ENCODE measurements around the gene PARD3. TPM values are rescaled to one million over a fixed set of nuclear protein-coding genes. Genes with fewer than 3 reads are reported as not detected.

Gene PARD3
- total and polyA plus RNA-seq, 10 of the 15 experiments (the other 5 are each of a cell fraction or from before 2014, with no cell fraction given): 2.6 to 43.1 (median 13.9) TPM

DNA sequence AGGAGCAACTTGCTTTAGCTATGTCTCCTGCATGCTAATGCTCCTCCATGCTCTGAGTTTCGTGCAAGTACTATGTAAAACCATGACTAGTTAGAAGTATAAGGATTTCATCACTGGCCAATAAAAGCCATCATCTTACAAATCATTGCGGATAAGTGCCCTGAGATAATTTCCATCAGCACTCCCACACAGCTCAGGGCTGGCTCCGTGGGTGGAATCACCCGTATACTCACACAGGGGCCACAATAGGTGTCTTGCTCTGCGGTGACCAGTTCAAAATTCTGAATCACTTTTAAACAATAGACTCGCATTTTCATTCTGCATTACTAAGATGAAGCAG lies 227.4 kb downstream of the PARD3 start:
- Histone ChIP-seq H3K27me3 (replicated peaks in 1 of 2; ENCODE audit: control insufficient read depth in 2 of 2, insufficient read depth in 2 of 2, low read length in 1 of 2) (no peaks in the 10 kb centered on the region), H3K9ac (ENCODE audit: control insufficient read depth, insufficient read depth, low read length) (no peak overlapping the region), H3K36me3 (ENCODE audit: control insufficient read depth in 2 of 2, insufficient read depth in 2 of 2, low read length in 1 of 2) (no peaks in the 10 kb centered on the region), H2AFZ (ENCODE audit: control insufficient read depth, low read depth, low read length) (no peak overlapping the region), H3K4me2 (ENCODE audit: control insufficient read depth, insufficient read depth) (no peak overlapping the region), H4K20me1 (ENCODE audit: control insufficient read depth, insufficient read depth) (no peaks in the 10 kb centered on the region), H3K27ac (ENCODE audit: control insufficient read depth, insufficient read depth) (no peak overlapping the region), H3K4me1 (ENCODE audit: control insufficient read depth, insufficient read depth, low read length) (no peaks in the 10 kb centered on the region), H3K9me3 (replicated peaks; ENCODE audit: control insufficient read depth, insufficient read depth, low read length) (no peaks in the 10 kb centered on the region), H3K4me3 (no peak overlapping the region), H3K79me2 (ENCODE audit: control insufficient read depth, insufficient read depth, low read length) (no peaks in the 10 kb centered on the region)
- SMC1A ChIA-PET (ENCODE audit: uncharacterized antibody, unreplicated experiment): interaction anchor here (0.6 to 1.0 kb wide), 2 partner anchors 21 to 76 kb away, joined by 3 read pairs; no protein-coding TSS in a partner anchor
- TF ChIP-seq POLR2AphosphoS5 (IDR thresholded peaks at IDR 0.05; ENCODE audit: low read length): no peak
- no peak for TF ChIP-seq SIN3A (IDR thresholded peaks at IDR 0.05; ENCODE audit: low read depth, low read length)
- no peak for TF ChIP-seq EP300 (IDR thresholded peaks at IDR 0.05; ENCODE audit: borderline replicate concordance in 1 of 2, control insufficient read depth in 1 of 2, low read depth in 2 of 2, low read length in 2 of 2)
- TF ChIP-seq, protein P1, sequence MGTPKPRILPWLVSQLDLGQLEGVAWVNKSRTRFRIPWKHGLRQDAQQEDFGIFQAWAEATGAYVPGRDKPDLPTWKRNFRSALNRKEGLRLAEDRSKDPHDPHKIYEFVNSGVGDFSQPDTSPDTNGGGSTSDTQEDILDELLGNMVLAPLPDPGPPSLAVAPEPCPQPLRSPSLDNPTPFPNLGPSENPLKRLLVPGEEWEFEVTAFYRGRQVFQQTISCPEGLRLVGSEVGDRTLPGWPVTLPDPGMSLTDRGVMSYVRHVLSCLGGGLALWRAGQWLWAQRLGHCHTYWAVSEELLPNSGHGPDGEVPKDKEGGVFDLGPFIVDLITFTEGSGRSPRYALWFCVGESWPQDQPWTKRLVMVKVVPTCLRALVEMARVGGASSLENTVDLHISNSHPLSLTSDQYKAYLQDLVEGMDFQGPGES (IDR thresholded peaks at IDR 0.05): no peak
- TF ChIP-seq EZH2 (IDR thresholded peaks at IDR 0.05; ENCODE audit: borderline replicate concordance, control insufficient read depth, low read depth, low read length): no peak
- TF ChIP-seq FOXK2 (IDR thresholded peaks at IDR 0.05): no peak
- no peak for TF ChIP-seq SMC3 (IDR thresholded peaks at IDR 0.05; ENCODE audit: borderline replicate concordance, low read length)
- TF ChIP-seq CBX5 (IDR thresholded peaks at IDR 0.05; ENCODE audit: low read depth): no peak
- no peak for TF ChIP-seq MYB (IDR thresholded peaks at IDR 0.05; ENCODE audit: borderline replicate concordance, low read depth, low read length)
- TF ChIP-seq BRCA1 (IDR thresholded peaks at IDR 0.05; ENCODE audit: low read depth, low read length): no peak
- TF ChIP-seq, protein P2, sequence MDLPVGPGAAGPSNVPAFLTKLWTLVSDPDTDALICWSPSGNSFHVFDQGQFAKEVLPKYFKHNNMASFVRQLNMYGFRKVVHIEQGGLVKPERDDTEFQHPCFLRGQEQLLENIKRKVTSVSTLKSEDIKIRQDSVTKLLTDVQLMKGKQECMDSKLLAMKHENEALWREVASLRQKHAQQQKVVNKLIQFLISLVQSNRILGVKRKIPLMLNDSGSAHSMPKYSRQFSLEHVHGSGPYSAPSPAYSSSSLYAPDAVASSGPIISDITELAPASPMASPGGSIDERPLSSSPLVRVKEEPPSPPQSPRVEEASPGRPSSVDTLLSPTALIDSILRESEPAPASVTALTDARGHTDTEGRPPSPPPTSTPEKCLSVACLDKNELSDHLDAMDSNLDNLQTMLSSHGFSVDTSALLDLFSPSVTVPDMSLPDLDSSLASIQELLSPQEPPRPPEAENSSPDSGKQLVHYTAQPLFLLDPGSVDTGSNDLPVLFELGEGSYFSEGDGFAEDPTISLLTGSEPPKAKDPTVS (IDR thresholded peaks at IDR 0.05; ENCODE audit: low read depth, low read length): no peak
- no peak for TF ChIP-seq MEF2B (IDR thresholded peaks at IDR 0.05; ENCODE audit: partially characterized antibody, poor library complexity, severe bottlenecking)
- TF ChIP-seq POLR2A (IDR thresholded peaks at IDR 0.05; ENCODE audit: low read depth, low read length): no peak
- no peak for TF ChIP-seq SMAD1 (IDR thresholded peaks at IDR 0.05; ENCODE audit: low read depth, partially characterized antibody)
- TF ChIP-seq ATF7 (IDR thresholded peaks at IDR 0.05; ENCODE audit: low read depth): no peak
- TF ChIP-seq DPF2 (IDR thresholded peaks at IDR 0.05): no peak
- ATAC-seq (no peak), DNase-seq (ENCODE audit: low read depth, low spot score) (no peak), FAIRE-seq (no peak)
- RAD21 ChIA-PET (ENCODE audit: unreplicated experiment): interaction anchor here (0.9 kb wide), 1 partner anchor 50 kb away, joined by 3 read pairs; no protein-coding TSS in a partner anchor
- intact Hi-C loops (cut with micrococcal nuclease; ENCODE audit: unreplicated experiment): no loop called here
- WGBS (ENCODE audit: insufficient coverage, insufficient replicate concordance, low lambda C conversion rate, missing lambda C conversion rate): 45% methylated on average over 6 of the region's 6 CpGs
- BruUV-seq (replicated peaks): no TSS peak
- CTCF ChIA-PET: interaction anchor here (1.1 to 1.7 kb wide), 3 partner anchors 23 to 51 kb away, joined by 3 to 4 read pairs (median 4); no protein-coding TSS in a partner anchor
- in situ Hi-C loops (cut with MboI): no loop called here
- POLR2A ChIA-PET: interaction anchor here (0.6 to 1.0 kb wide), 2 partner anchors 19 to 373 kb away, joined by 3 to 5 read pairs; no protein-coding TSS in a partner anchor

All from GM12878 (cell line).